ENCODE data around the gene SLC17A3.

DNA sequence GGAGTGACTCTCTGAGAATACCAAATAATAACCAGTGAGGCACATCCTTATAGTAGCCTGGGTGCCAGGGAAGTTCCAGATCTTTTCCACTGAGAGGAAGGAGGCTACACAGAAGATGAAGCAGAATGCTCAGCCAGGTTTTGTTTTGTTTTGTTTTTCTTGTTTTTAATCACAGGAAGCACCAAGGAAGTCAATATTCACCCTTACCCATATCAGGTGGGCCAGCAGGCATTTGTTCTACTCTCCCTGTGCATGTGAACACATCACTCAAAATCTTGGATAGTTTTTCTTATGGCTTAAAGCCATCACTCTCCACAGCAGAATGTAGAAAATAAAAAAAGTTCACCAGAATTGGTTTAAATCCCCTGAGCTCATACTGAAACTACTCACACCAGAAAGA is 52.7 kb downstream of the SLC17A3 start:
- TF ChIP-seq, protein P1, sequence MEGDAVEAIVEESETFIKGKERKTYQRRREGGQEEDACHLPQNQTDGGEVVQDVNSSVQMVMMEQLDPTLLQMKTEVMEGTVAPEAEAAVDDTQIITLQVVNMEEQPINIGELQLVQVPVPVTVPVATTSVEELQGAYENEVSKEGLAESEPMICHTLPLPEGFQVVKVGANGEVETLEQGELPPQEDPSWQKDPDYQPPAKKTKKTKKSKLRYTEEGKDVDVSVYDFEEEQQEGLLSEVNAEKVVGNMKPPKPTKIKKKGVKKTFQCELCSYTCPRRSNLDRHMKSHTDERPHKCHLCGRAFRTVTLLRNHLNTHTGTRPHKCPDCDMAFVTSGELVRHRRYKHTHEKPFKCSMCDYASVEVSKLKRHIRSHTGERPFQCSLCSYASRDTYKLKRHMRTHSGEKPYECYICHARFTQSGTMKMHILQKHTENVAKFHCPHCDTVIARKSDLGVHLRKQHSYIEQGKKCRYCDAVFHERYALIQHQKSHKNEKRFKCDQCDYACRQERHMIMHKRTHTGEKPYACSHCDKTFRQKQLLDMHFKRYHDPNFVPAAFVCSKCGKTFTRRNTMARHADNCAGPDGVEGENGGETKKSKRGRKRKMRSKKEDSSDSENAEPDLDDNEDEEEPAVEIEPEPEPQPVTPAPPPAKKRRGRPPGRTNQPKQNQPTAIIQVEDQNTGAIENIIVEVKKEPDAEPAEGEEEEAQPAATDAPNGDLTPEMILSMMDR (IDR thresholded peaks at IDR 0.05): no peak
- TF ChIP-seq POLR2A (IDR thresholded peaks at IDR 0.05): no peak

All from uterus (tissue), 2 donors.